OCI-LY1 (cell line): ENCODE results near the gene SNHG17.

Source experiments
- H2AFZ ChIP-seq: fragments of 200-600 bp; sonication (generic), shearing (Covaris generic); 2 replicates; pipeline ENCODE4 v1.6.0; 2014; ENCODE audit warnings: antibody characterized with exemption, mild to moderate bottlenecking, low read length
- H3F3A ChIP-seq: fragments of 200-600 bp; sonication (generic), shearing (Covaris generic); 2 replicates; pipeline ENCODE4 v1.6.0; 2014; ENCODE audit warnings: mild to moderate bottlenecking, antibody characterized with exemption, low read length, moderate library complexity; ENCODE audit not compliant: insufficient read depth
- H3K27ac ChIP-seq: fragments of 200-600 bp; sonication (generic); 2 replicates; pipeline ENCODE4 v1.5.1; 2014; ENCODE audit warnings: low read length, mixed run types, mild to moderate bottlenecking, low read depth; ENCODE audit not compliant: poor library complexity, severe bottlenecking
- H3K27me3 ChIP-seq: fragments of 200-600 bp; sonication (generic); 2 replicates; pipeline ENCODE4 v1.6.0; 2014; ENCODE audit warnings: antibody characterized with exemption, mild to moderate bottlenecking, low read length, moderate library complexity; ENCODE audit not compliant: insufficient read depth
- H3K36me3 ChIP-seq: fragments of 200-600 bp; sonication (generic); 2 replicates; pipeline ENCODE4 v1.6.1; 2014; ENCODE audit warnings: mild to moderate bottlenecking, antibody characterized with exemption, low read length, moderate library complexity, mixed read lengths; ENCODE audit not compliant: insufficient read depth
- H3K4me1 ChIP-seq: fragments of 200-600 bp; sonication (generic); 2 replicates; pipeline ENCODE4 v1.5.1; 2014; ENCODE audit warnings: mild to moderate bottlenecking, low read length, moderate library complexity; ENCODE audit not compliant: insufficient read depth, severe bottlenecking
- H3K4me2 ChIP-seq: fragments of 200-600 bp; sonication (generic), shearing (Covaris generic); 2 replicates; pipeline ENCODE4 v1.6.1; 2014; ENCODE audit warnings: low read length
- H3K4me3 ChIP-seq: fragments of 200-600 bp; sonication (generic); 2 replicates; pipeline ENCODE4 v1.5.1; 2014; ENCODE audit warnings: low read length, low read depth, mild to moderate bottlenecking, mixed read lengths; ENCODE audit not compliant: poor library complexity, severe bottlenecking
- H3K79me2 ChIP-seq: fragments of 200-600 bp; shearing (Covaris generic); 2 replicates; pipeline ENCODE4 v1.6.1; 2016; ENCODE audit warnings: mixed run types, low read length, mixed read lengths; ENCODE audit not compliant: insufficient read depth
- H3K9ac ChIP-seq: fragments of 200-600 bp; sonication (generic), shearing (Covaris generic); 2 replicates; pipeline ENCODE4 v1.6.1; 2014; ENCODE audit warnings: mild to moderate bottlenecking, low read length, mixed read lengths
- H3K9me2 ChIP-seq: fragments of 200-600 bp; sonication (generic), shearing (Covaris generic); 2 replicates; pipeline ENCODE4 v1.6.1; 2014; ENCODE audit warnings: low read depth, mild to moderate bottlenecking, low read length, mixed read lengths
- H3K9me3 ChIP-seq: fragments of 200-600 bp; shearing (Covaris generic); 2 replicates; pipeline ENCODE4 v1.6.1; 2014; ENCODE audit warnings: low read length, mixed read lengths
- H4K20me1 ChIP-seq: fragments of 200-600 bp; sonication (generic), shearing (Covaris generic); 2 replicates; pipeline ENCODE4 v1.6.0; 2016; ENCODE audit warnings: mild to moderate bottlenecking, low read length; ENCODE audit not compliant: insufficient read depth
- CTCF ChIP-seq: fragments of 200-600 bp; sonication (generic), shearing (Covaris generic); IDR thresholded peaks from 2 replicates; pipeline ENCODE4 v1.5.1; 2017; ENCODE audit warnings: mild to moderate bottlenecking, antibody characterized with exemption, low read length, moderate library complexity, mixed read lengths
- EZH2 ChIP-seq: fragments of 200-600 bp; sonication (generic), shearing (Covaris generic); IDR thresholded peaks from 2 replicates; pipeline ENCODE4 v1.8.0; 2017; ENCODE audit warnings: borderline replicate concordance, mixed run types, mild to moderate bottlenecking, antibody characterized with exemption, low read length, moderate library complexity, mixed read lengths

The SNHG17 gene

GRCh38 chr20:38395165-38395564 is 40.0 kb downstream of the SNHG17 start:
- H2AFZ ChIP-seq, result no peak overlapping the region
- no peaks in the 10 kb centered on the region for H3F3A ChIP-seq
- no peak overlapping the region for H3K9ac ChIP-seq
- no peaks in the 10 kb centered on the region; the same call in 1 of the 2 replicates for H3K27me3 ChIP-seq
- no peak overlapping the region for H3K4me3 ChIP-seq
- no peaks in the 10 kb centered on the region for H3K79me2 ChIP-seq
- no peak overlapping the region for H3K4me2 ChIP-seq
- no peaks in the 10 kb centered on the region for H3K4me1 ChIP-seq
- no peak overlapping the region for H3K27ac ChIP-seq
- no peaks in the 10 kb centered on the region for H3K36me3 ChIP-seq
- H4K20me1 ChIP-seq, result no peaks in the 10 kb centered on the region
- H3K9me2 ChIP-seq, result no peaks in the 10 kb centered on the region
- TF ChIP-seq EZH2, result no peak
- TF ChIP-seq CTCF, result no peak
- 0 out of 2 replicates have a peak, but pooled peaks cover 3% of the 10 kb centered on the region for H3K9me3 ChIP-seq

- no peaks in the 10 kb centered on the region for H3K36me3 ChIP-seq
- H3K79me2 ChIP-seq, result no peaks in the 10 kb centered on the region
- H3K27ac ChIP-seq, result no peak overlapping the region
- no peaks in the 10 kb centered on the region for H4K20me1 ChIP-seq
- no peak overlapping the region for H2AFZ ChIP-seq
- no peak overlapping the region for H3K9ac ChIP-seq
- no peak for TF ChIP-seq CTCF
- TF ChIP-seq EZH2, result no peak
- no peak overlapping the region for H3K4me3 ChIP-seq
- no peak overlapping the region for H3K4me2 ChIP-seq
- no peaks in the 10 kb centered on the region for H3K27me3 ChIP-seq
- H3K4me1 ChIP-seq, result no peaks in the 10 kb centered on the region
- no peaks in the 10 kb centered on the region for H3K9me2 ChIP-seq
- H3F3A ChIP-seq, result no peaks in the 10 kb centered on the region
- H3K9me3 ChIP-seq, result 0 out of 2 replicates have a peak, but pooled peaks cover 3% of the 10 kb centered on the region
These were observed 41.9 kb downstream of the SNHG17 start for GRCh38 chr20:38393259-38393658.

- Histone ChIP-seq H3K9me2 (no peaks in the 10 kb centered on the region), H3K36me3 (no peaks in the 10 kb centered on the region), H4K20me1 (no peaks in the 10 kb centered on the region), H3K27ac (no peak overlapping the region), H3K9ac (no peak overlapping the region), H3K27me3 (no peaks in the 10 kb centered on the region), H3F3A (no peaks in the 10 kb centered on the region), H3K79me2 (no peaks in the 10 kb centered on the region), H3K4me1 (no peaks in the 10 kb centered on the region), H3K9me3 (0 out of 2 replicates have a peak, but pooled peaks cover 3% of the 10 kb centered on the region), H3K4me2 (no peak overlapping the region), H2AFZ (no peak overlapping the region), H3K4me3 (no peak overlapping the region)
- TF ChIP-seq CTCF (no peak), EZH2 (no peak)
These were observed 42.8 kb downstream of the SNHG17 start for GRCh38 chr20:38392356-38392755.
